Stimulated activated naive CD8-positive, alpha-beta T cell treated with anti-CD3 and anti-CD28 coated beads, Interleukin-15, amount 100 ng/mL, for 72 hours (primary cell): ENCODE results near the gene CADM4.
A peak's percentile ranks its signal among the peaks of the same experiment; 100 is the strongest.

ENCODE experiments used
- ATAC-seq: fragments of 150-1000 bp; cut with Tn5 transposase; 2 replicates; pipeline ENCODE4 v1.10.0; 2021; ENCODE audit warnings: mild to moderate bottlenecking, moderate library complexity
- DNase-seq, 2 donors: peaks; one replicate each; pipeline ENCODE4 v3.0.0; 2021 to 2022
- H3K27ac Mint-ChIP-seq, 2 donors: one replicate each; pipeline ENCODE4 v1.8.0; 2022; ENCODE audit warnings: mild to moderate bottlenecking in 2 of 2, mixed read lengths in 2 of 2, moderate library complexity in 2 of 2
- H3K27me3 Mint-ChIP-seq: one replicate; pipeline ENCODE4 v1.8.0; 2022; ENCODE audit warnings: mixed read lengths
- H3K4me1 Mint-ChIP-seq: one replicate; pipeline ENCODE4 v1.8.0; 2022; ENCODE audit warnings: mild to moderate bottlenecking, mixed read lengths
- H3K4me3 Mint-ChIP-seq, 2 donors: one replicate each; pipeline ENCODE4 v1.8.0; 2022; ENCODE audit warnings: mild to moderate bottlenecking in 2 of 2, mixed read lengths in 2 of 2, moderate library complexity in 1 of 2
- H3K9me3 Mint-ChIP-seq, 2 donors: one replicate each; pipeline ENCODE4 v1.8.0; 2022; ENCODE audit warnings: mixed read lengths in 2 of 2

Gene CADM4

DNA sequence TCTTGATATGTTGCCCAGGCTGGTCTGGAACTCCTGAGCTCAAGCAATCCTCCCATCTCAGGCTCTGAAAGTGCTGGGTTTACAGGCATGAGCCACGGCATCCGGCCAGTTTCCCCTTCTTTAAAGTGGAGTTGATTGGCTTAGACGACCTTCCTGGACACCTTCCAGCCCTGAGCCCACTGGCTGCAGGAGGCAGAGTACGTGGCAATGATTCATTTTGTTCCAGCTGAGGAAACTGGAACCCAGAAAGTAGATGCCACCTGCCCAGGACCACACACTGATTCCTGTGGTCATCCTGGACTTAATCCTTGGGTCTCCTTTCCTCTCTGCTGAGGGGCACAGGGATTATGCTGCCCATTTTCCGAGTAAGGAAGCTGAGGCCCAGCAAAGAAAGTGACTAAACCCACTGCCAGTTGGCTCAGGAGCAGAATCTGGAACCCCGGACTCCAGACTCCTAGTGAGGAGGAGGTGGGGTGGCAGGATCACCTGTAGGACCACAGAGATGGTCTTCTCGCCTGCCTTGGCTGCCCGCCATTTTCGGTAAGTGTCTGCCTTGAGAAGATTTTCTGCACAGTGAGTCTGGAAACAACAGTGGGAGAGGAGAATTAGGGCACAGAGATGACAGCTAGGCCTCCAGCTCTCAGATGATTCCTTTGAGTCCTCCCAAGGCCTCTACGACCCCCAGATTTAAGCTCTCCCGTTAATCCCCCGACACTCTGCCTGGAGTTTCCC, 65.1 kb downstream of the CADM4 start:
- ATAC-seq (no peak), DNase-seq (no peak)
- Mint-ChIP-seq H3K4me3 (peak overlapping the region; percentile 99), H3K9me3 (no peaks in the 10 kb centered on the region), H3K4me1 (peaks cover 61% of the 10 kb centered on the region), H3K27me3 (no peaks in the 10 kb centered on the region), H3K27ac (peak overlapping the region; percentile 98)
